Thyroid gland (tissue), 4 donors: ENCODE results near the gene INSIG2.

Experiments used
- CTCF ChIP-seq, 6 experiments: fragments of 200-600 bp in 3 of 6; fragments of 450-650 bp in 3 of 6; sonication (generic) in 3 of 6; IDR thresholded peaks; one replicate each; pipeline ENCODE4 v1.5.1; 2016 to 2019; ENCODE audit warnings: antibody characterized with exemption in 6 of 6, mild to moderate bottlenecking in 2 of 6, inconsistent platforms in 1 of 6, moderate library complexity in 1 of 6
- POLR2A ChIP-seq, 2 donors: fragments of 450-650 bp; IDR thresholded peaks; one replicate each; pipeline ENCODE4 v1.6.1; 2017; ENCODE audit warnings: antibody characterized with exemption in 2 of 2, mild to moderate bottlenecking in 2 of 2, moderate library complexity in 1 of 2

GRCh38 chr2:118118479-118118878 is 30.2 kb downstream of the INSIG2 start:
- no peak for TF ChIP-seq CTCF (IDR thresholded peaks at IDR 0.05)
- TF ChIP-seq POLR2A (IDR thresholded peaks at IDR 0.05): no peak
